A673 (cell line): Measurements from ENCODE around the gene TEDDM1.

Source experiments
- EZH2 ChIP-seq: fragments of 200-600 bp; sonication (generic); IDR thresholded peaks from 2 replicates; pipeline ENCODE4 v1.6.1; 2017; ENCODE audit warnings: borderline replicate concordance, low read depth, mild to moderate bottlenecking, mixed read lengths, antibody characterized with exemption, low read length; ENCODE audit not compliant: poor library complexity, severe bottlenecking
- TF ChIP-seq, protein P1 (sequence below): fragments of 300-800, 200-600 bp; sonication (generic); conservative IDR thresholded peaks from 2 replicates; pipeline ENCODE4 v1.5.1; 2017; ENCODE audit warnings: low read depth, mild to moderate bottlenecking, antibody characterized with exemption, low read length, moderate library complexity, mixed read lengths

DNA sequence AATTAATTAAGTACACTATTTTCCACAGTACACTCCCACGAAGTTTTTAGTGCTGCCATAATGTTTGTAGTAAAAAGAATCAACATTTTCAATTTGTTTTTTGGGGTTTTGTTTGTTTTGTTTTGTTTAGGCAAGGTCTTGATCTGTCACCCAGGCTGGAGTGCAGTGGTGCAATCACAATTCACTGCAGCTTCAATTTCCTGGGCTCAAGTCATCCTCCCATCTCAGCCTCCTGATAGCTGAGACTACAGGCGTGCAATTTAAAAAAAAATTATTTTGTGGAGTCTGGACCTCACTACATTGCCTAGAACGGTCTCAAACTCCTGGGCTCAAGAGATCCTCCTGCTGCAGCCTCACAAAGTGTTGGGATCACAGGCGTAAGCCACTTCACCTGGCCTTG is 20.3 kb downstream of the TEDDM1 start:
- TF ChIP-seq, protein P1, sequence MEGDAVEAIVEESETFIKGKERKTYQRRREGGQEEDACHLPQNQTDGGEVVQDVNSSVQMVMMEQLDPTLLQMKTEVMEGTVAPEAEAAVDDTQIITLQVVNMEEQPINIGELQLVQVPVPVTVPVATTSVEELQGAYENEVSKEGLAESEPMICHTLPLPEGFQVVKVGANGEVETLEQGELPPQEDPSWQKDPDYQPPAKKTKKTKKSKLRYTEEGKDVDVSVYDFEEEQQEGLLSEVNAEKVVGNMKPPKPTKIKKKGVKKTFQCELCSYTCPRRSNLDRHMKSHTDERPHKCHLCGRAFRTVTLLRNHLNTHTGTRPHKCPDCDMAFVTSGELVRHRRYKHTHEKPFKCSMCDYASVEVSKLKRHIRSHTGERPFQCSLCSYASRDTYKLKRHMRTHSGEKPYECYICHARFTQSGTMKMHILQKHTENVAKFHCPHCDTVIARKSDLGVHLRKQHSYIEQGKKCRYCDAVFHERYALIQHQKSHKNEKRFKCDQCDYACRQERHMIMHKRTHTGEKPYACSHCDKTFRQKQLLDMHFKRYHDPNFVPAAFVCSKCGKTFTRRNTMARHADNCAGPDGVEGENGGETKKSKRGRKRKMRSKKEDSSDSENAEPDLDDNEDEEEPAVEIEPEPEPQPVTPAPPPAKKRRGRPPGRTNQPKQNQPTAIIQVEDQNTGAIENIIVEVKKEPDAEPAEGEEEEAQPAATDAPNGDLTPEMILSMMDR, result no peak
- TF ChIP-seq EZH2, result no peak
